OCI-LY7 (cell line): ENCODE measurements around the gene LRRC71.

Experiments used
- EZH2phosphoT487 ChIP-seq: fragments of 200-600 bp; sonication (generic); IDR thresholded peaks from 2 replicates; pipeline ENCODE4 v1.6.1; 2018; ENCODE audit warnings: low read depth, borderline replicate concordance, mild to moderate bottlenecking, mixed run types, antibody characterized with exemption, low read length, moderate library complexity, mixed read lengths
- TF ChIP-seq, protein P1 (sequence below): fragments of 200-600 bp; sonication (generic); conservative IDR thresholded peaks from 2 replicates; pipeline ENCODE4 v1.5.1; 2014; ENCODE audit warnings: mild to moderate bottlenecking, antibody characterized with exemption, low read length, moderate library complexity, mixed read lengths

- TF ChIP-seq, protein P1, sequence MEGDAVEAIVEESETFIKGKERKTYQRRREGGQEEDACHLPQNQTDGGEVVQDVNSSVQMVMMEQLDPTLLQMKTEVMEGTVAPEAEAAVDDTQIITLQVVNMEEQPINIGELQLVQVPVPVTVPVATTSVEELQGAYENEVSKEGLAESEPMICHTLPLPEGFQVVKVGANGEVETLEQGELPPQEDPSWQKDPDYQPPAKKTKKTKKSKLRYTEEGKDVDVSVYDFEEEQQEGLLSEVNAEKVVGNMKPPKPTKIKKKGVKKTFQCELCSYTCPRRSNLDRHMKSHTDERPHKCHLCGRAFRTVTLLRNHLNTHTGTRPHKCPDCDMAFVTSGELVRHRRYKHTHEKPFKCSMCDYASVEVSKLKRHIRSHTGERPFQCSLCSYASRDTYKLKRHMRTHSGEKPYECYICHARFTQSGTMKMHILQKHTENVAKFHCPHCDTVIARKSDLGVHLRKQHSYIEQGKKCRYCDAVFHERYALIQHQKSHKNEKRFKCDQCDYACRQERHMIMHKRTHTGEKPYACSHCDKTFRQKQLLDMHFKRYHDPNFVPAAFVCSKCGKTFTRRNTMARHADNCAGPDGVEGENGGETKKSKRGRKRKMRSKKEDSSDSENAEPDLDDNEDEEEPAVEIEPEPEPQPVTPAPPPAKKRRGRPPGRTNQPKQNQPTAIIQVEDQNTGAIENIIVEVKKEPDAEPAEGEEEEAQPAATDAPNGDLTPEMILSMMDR: no peak
- no peak for TF ChIP-seq EZH2phosphoT487
These were observed 45.2 kb upstream of the LRRC71 start for GRCh38 chr1:156875341-156875615.
